Measurements from ENCODE around the gene LSM10.
A peak's percentile ranks its signal among the peaks of the same experiment; 100 is the strongest.

LSM10 gene

DNA sequence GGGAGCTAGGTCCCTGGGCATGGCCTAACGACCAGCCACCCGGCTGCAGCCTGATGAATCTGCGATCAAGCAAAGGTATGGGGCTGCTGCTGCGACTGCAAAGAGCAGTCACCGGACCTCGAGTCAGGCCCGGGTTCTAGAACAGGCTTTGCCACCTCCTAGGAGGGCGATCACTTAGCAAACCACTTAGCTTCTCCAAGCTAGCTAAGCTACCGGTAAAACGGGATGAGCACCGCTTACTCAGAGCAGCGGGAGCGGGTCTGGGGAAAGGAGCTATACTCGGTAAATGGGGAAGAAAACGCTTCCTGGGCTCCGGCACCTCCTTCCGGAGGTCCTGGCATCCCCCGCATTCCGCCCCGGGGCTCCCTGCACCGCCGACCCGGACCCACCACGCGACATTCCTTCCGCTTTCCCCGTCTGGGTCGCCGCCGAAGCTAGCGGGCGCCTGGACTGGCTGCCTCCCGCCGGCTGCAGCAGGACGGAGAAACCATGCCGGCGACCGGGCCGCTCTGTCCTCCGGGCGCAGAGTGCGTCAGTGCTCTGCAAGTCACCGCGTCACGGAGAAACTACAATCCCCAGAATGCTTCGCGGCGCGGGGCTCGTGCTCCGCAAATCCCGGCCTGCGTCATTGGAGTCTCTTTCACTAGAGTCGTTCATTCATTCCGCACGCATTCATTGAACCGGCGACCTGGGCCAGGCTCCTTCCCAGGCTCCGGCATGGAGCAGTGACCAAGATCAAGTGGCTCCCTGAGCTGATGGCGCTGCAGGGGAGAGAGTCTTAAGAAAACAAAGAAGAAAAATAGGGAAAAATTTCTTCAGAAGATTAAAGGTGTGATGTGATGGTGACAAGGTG is at the start of gene LSM10:
LSM10 (minus strand) TSS at position 531 of the 853 bp plus-strand sequence. CDS start 3,779 bp downstream, outside the sequence.
- peak; percentile 87 to 90 for DNase-seq

DNA sequence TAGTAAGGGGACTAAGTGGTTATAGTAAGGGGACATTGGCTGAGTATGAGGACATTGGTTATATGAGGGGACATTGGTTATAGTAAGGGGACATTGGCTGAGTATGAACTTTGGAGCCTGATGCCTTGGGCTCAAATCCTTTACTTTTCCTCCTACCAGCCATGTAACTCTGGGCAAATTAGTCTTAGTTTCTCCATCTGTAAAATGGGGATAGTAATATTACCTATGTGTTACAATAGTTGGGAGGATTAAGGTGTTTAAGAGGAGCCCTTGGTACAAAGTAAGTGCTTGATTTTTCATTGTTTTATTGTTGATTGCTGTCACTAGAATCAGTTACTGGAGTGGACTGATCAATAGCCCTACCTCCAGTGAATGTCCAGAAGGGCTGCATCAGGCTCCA is 49.7 kb upstream of the LSM10 start:
- DNase-seq, result no peak

DNA sequence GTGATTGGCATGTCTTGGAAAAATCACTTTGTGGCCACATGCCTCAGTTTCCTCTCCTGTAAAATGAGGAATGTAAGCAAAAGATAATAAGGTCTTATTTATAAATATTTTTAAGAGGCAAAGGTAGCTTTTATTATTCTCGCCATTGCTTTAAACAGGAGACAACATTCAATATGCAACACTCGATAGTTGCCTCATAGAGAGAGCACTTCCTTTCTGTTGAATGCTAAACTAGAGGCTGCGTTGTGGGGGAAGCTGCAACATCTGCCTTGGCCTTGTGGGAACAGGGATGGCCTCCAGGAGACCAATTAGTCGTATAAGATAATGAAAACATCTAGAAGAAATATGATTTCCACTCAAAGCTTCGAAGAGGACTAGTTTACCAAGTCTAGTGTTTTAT is 49.0 kb upstream of the LSM10 start:
- no peak for DNase-seq

DNA sequence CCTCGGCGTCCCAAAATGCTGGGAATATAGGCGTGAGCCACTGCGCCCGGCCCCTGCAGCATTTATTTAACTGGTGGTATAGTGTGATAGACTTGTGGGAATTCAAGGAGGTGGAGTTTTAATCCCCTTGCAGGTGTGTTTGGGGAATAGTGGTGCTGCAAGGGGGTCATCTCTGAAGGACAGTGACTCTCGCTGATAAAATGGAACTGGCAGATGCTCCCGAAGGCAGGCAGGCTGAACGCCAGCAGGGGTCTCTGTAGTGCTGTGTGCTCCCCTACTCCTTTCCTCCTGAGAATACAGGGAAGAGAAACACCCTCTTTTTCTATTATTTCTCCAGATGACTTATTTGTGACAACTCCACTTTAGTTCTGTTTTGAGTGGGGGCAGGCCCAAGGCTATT is 48.6 kb upstream of the LSM10 start:
- DNase-seq, result no peak

DNA sequence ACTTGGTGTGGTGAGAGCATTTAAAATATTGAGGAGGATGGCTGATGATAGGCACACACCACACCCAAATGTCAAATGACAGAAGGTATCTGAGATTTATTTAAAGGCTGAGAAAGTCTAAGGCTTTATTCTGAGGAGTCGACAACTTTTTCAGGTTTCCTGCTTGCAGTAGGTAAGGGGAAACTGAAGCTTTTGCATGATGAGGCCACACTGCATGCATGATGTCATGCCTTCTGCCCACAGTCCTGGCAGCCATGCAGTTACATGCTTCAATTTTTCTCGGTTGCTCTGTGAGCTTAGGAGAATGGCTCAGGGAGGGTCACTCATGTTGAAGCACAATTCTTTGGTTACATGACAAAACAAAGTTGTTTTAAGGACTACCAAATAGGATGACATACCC is 45.6 kb upstream of the LSM10 start:
- no peak for DNase-seq

DNA sequence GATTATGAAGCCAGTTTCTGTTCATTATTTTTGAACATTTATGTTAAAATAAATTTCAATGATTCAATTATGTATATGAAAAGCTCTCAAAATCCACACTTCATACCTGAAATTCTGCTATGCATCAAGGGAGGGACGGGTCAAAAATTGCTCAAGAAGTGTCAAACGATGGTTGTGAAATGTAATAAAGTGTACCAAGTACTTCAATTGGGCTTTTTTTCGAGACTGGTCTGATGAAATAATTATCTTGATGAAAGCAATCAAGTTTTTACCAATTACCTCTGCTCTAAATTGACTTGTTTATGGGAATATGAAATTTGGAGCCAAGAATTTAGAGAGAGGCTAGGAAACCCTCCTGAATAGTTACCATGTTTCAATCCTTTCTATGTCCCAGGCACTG is 44.6 kb upstream of the LSM10 start:
- DNase-seq, result no peak

DNA sequence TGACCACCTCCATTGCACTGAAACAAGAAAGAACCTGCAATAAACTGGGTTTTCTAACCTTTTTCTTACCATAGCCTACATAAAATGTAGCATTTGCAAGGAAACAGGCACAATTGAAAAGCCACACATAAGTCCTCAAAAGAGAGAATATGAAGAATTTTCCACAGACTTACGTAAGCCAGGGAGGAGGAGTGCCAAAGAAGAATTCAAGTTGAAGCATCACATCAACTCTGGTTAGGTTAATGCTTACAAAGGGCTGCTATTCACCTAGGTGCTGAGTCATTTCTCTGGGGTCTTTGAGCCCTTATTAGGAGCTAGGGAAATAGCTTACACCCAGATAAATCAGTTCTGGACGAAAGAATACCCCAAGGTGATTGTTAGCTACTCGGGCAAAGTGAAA is 42.9 kb upstream of the LSM10 start:
- no peak for DNase-seq

DNA sequence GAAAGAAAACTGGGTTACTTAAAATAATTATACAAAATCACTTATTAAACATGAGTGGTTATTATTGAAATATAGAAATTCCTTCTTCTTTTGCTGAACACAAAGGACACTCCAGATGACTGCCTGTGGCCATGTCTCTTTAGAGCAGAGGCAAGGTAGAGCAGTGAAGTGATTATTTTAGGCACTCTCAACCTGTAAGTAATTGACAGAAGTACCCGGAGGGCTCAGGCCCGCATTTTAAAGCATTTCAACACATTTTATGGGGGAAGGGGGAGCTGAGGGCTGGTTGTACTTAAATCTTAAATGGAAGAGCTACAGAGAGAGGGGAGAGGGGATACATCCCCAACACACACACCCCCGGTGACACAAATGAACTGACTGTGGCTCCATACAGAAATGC is 42.3 kb upstream of the LSM10 start:
- DNase-seq, result no peak

DNA sequence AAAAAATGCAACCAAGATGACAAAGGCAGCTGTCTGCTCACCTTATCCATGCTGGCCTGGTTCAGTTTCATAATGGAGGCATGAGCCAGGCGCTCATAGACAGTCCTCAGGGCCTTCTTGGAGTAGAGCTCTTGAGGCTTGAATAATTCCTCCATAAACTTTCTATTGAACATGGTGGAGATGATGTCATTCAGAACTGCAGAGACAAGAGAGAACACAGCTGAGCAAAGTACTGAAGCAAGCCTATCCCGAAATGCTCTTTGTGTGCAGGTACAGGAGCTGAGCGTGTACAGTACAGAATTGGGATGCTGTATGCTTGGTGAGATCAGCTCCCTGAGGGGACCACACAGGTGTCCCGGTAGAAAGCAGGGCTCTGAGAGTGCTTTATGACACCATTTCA is 41.0 kb upstream of the LSM10 start:
- no peak for DNase-seq

DNA sequence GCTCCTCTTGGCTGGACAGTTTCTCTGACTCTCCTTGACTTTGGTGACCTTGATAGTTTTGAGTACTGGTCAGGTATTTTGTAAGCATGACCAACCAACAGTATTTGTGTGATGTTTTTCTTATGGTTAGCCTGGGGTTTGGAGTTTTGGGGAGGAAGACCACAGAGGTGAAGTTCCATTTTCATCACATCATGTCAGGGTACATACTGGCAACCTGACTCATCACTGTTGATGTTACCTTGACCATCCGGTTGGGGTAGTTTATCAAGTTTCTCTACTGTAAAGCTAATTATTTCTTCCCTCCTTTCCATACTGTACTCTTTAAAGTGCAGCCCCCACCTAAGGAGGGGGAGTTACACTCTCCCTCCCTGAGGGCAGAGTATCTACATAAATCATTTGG is 39.1 kb upstream of the LSM10 start:
- no peak for DNase-seq

DNA sequence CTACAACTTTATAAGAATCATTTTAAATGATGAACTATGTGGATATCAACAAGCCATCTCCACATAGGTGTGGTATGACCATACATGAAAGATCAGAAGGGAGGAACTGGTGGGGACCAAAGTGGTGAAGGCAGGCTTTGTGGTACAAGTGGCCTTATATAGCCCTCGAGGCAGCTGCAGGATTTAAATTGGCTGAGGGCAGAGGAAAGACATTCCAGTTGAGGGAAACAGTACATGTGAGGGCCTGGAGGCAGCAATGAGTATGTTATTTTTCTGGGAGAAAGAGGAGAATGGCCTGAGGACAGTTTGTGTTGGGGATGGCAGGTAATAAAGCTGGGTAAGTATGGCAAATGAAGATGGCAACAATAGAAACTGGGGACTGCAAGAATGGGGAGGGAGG is 35.4 kb upstream of the LSM10 start:
- DNase-seq, result no peak

DNA sequence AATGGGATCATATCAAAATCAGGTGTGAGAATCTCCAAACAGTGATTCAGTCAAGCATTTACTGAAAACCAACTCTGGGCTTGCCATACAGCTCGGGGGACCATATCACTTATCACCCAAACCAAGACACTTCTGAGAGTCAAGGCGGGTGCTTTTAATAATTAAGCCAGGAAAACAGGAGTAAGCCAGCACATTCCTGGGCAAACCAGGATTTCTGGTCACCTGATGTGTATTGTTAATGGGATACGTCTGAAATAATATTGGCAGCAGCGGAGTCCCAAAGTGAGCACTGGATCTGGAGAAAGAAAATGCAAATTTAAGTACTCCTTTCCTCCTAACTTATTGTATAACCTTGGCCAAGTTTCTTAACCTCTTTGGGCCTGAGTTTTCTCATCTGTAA is 34.9 kb upstream of the LSM10 start:
- DNase-seq, result no peak

DNA sequence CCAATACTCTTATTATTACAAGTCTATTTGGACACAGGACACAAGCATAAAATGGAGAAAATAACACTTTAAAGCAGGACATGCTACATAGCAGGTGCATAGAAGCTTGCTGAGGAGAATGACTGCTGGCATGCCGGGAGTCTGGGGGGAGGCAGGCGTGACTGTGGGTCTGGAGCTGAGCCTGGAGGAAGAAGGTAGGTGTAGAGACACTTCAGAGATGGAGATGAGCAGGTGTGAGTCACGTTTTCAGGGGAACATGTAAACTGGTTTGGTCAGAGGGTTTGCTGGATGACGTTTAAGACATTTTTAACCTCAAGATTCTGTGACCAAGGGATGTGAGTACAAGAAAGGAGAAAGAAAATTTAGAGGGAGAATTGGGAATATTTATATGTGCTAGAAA is 28.1 kb upstream of the LSM10 start:
- no peak for DNase-seq

DNA sequence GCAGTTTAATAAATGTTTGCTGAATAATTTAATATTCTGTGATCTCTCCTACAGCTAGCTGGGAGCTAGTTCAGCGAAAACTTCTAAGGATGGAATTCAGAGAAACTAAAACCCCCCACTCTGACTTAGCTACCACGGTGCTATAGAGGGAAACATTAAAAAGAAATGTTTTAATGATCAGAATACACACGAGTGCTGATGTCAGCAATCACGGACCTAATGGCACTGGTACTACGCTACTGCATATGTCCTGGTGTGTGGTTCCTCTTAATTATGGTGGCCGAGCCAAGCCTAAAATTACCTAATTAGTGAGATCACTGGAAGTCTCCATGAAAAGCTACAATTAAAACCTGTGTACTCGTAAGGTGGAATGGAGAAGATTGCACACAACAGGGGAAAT is 23.9 kb upstream of the LSM10 start:
- DNase-seq, result no peak

DNA sequence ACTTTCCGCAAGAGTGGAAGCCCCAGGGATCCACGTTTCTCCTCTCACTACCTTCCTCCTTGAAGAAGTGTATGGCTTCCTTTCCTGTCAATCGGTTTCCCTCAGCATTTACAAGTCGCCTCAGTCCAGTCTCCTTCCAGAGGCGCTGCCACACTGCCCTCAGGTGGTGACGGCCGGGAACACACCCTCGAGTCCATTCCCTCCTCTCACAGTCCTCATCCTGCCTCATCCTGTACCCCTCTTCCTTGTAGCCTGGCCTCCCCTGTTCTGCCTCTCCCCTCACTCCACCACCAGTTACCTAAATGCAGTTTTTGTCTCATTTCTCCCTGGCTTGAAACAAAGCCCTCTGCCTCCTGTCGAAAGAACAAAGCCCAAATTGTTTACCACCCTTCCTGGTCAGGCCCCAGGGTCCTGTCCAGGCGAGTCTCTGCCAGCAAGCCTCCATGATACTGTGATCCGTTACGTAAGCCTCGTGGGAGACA is 23.2 kb upstream of the LSM10 start:
- peak; percentile 84 to 93 for DNase-seq

DNA sequence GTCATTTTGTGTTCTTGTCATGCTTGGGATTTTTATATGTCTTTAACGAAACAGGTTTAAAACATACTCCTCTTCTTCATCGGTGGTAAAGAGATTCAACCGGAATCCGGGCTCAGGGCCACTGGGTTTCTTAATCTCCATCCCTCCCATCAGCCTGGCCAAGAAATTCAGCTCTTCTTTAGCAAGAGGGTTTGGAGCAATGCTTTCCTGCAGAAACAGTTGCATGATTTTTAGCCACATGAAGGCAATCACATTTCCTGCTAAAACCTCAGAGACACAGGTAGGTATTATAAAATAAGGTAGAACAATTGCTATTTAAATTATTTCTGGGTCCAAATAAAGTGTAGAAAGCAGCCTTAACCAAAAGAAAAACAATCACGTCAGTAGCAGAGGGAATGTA is 22.7 kb upstream of the LSM10 start:
- DNase-seq, result no peak

DNA sequence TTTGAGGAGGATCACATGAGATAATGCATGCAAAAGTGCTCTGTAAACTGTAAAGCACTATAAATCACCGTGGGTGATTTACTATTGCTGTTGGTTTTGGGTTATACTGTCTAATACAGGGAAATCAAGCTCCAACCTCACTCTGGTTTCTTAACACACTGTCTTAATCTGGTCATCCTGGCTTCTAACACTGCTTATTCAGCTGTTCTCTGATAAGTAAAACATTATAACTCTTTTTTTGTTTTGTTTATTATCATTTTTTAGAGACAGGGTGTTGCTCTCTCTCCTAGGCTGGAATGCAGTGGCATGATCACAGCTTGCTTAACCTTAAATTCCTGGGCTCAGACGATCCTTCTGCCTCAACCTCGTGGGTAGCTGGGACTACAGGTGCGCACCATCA is 21.9 kb upstream of the LSM10 start:
- DNase-seq, result no peak

DNA sequence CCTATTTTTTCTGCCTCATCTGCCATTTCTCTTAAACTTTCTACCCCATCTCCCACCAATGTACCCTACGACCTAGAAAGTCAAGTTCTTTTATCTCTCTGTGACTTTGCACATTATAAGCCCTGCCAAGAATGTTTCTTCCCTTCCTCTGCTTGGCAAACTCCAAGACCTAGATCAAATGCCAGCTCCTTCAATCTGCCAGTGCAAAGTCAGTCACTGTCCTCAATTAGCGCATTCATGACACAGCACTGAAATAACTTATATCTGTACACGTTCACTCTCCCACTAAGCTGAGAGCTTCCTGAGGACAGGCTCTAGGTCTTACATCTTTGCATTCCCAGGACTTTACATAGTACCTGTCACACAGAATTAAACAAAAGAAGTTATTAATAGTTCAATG is 21.4 kb upstream of the LSM10 start:
- no peak for DNase-seq

DNA sequence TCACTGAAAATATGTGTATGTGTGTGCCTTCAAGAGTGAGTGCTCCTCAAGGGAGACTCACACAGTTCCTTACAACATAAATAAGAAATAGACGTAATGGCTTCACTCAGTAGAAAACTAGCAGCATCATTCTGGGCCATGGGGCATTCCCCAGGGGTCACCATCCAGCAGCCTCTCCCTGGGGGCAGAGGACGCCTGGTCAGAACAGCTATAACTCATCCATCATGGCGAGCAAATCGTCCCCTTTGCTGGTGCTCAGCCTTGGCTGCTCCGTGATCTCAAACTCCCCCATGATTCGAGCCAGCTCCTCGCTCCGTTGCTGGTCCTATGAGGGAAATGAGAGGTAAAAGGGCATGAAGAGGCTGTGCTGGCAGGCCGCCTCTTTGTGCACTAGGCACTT is 20.2 kb upstream of the LSM10 start:
- no peak for DNase-seq

DNA sequence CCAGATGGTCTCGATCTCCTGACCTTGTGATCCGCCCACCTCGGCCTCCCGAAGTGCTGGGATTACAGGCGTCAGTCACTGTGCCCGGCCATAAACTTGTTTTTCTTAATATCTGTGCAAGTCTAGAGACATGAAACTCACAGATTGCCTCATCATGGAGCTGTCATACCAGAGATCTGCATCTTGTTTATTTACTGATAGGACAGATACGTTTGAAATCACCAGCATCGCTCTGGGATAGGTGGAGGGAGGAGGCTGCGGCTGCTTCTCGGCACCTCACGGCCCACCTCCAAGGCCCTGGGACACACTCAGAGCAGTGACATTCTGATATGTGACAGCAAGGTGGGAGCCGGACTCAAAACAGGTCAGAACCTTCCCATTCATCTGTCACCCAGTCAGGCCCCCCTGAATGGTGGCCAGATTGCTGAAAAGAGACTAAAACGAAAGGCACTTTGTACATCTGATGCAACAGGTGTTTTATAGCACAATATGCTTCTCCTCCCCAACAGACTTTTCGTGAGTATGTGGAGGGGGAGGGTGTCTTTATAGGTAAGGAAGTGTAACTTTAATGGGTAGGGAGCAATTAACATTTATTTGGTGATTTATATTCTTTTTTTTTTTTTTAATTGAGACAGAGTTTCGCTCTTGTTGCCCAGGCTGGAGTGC is 18.1 kb upstream of the LSM10 start:
- no peak for DNase-seq

DNA sequence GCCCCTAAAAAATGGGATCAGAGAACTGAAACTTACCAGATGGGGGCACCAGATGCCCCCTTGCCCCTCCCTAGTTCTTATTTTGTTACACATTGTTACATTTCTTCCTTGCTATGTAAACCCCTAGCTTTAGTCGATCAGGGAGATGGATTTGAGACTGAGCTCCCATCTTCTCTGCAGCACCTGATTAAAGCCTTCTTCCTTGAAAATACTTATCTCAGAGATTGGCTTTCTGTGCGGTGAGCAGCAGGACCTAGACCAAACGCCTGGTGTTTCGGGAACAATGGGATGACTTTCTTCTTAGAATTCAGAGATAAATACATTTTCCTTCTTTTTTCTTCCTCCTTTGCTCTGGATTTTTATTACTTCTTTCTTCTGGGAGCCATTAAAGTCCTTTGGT is 16.7 kb upstream of the LSM10 start:
- no peak for DNase-seq

DNA sequence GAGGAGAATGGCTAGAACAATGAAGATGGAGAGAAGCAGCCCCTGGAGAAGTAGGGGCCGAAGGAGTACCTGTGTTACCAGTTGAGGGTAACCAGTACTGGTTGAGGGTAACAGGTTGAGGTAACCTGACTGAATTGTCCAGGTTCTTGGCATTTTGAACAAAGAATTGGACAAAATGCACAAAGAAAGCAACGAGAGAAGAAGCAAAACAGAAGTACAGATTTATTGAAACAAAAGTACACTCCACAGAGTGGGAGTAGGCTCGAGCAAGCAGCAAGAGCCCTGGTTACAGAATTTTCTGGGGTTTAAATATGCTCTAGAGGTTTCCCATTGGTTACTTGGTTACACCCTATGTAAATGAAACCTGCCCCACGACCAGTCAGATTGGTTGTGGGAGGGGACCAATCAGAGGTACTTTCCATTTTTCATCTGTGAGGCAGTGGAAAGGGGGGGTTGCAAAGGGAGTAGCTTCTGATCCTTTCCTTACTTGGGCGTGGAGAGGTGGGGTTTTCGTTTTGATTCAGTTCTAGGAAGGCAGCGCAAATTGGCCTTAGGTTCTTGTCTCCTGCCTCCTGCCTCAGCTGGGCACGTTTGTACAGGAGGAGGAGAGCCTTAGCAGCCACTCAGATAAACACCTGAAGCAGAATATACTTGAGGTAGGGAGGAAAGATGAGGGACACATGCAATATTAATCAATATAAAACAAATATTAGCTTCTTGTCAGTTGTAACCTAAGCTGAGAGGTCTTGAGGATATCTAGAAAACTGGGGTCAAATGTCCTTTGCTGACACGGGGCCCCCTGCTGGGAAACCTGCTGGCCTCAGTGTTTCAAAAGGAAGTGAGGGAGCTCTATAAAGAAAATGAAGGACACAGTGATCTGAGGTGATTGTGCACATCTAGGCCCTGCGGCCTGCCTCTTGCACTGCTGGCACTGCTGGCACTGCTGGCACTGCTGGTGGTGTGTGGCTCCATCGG is 14.3 kb upstream of the LSM10 start:
- DNase-seq, result peak in 1 of 2 experiments; percentile 39

DNA sequence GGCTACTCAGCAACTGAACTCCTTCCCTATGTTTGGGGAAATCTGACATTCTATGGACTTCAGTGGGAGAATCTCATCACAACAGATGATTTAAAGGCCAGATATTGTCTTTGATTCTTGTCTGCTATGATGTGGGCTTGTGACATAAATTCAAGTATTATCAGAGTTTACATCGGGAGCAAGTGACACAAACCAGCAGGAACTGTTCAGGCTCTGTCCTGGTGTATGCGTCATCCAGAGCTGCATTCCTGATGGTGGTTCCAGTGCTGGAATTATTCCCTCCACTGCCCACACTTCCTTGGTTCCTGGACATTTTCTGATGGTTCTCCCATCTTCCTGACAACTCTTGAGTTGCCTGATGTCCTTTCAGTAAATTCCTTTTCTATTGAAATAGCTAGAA is 10.8 kb upstream of the LSM10 start:
- no peak for DNase-seq

Data from stimulated activated CD4-positive, alpha-beta T cell treated with anti-CD3 and anti-CD28 coated beads, Interleukin-4, amount 100 ng/mL, for 4 hours (primary cell).